IMR-90 (cell line): ENCODE results near the gene UCHL1. TPM values are rescaled to one million over a fixed set of nuclear protein-coding genes. Genes with fewer than 3 reads are reported as not detected.

Source experiments
- ATAC-seq: fragments of 200-7000 bp; cut with Tn5 transposase; 2 replicates; pipeline ENCODE4 v1.9.1; 2020; ENCODE audit warnings: low read depth, mild to moderate bottlenecking, moderate library complexity
- BruUV-seq: library from RNA; stranded (reverse); fragments of 400-500 nt; replicated peaks from 2 replicates; lab custom pipeline; 2021; lab: Mats Ljungman, UMichigan
- CTCF ChIA-PET: fragments of 300-600 bp; formaldehyde crosslinking; extraction: SDS; loops from one replicate; lab custom pipeline; 2021; ENCODE audit warnings: antibody characterized with exemption; lab: Yijun Ruan, JAX
- POLR2A ChIA-PET: fragments of 300-600 bp; sonication (Branson Sonifier 250); formaldehyde crosslinking; loops from one replicate; lab custom pipeline; 2022; ENCODE audit warnings: antibody characterized with exemption; ENCODE audit not compliant: unreplicated experiment; lab: Charles Lee
- DNase-seq: peaks from one replicate; pipeline ENCODE4 v3.0.0; 2013
- H2AFZ ChIP-seq: replicated peaks from 2 replicates; pipeline ENCODE3; 2013; ENCODE audit warnings: low read length, mild to moderate bottlenecking; ENCODE audit not compliant: poor library complexity
- H2AK5ac ChIP-seq: 2 replicates; pipeline ENCODE4 v1.6.1; 2013; ENCODE audit warnings: low read depth, low read length, inconsistent platforms
- H2AK9ac ChIP-seq: replicated peaks from 2 replicates; pipeline ENCODE3; 2013; ENCODE audit warnings: mild to moderate bottlenecking, low read depth, low read length, moderate library complexity; ENCODE audit not compliant: poor library complexity
- H2BK120ac ChIP-seq: 2 replicates; pipeline ENCODE4 v1.6.1; 2013; ENCODE audit warnings: low read depth, low read length, inconsistent platforms
- H2BK15ac ChIP-seq: 3 replicates; pipeline ENCODE4 v1.6.1; 2013; ENCODE audit warnings: low read depth, low read length, inconsistent platforms
- H2BK20ac ChIP-seq: 2 replicates; pipeline ENCODE4 v1.6.1; 2013; ENCODE audit warnings: low read depth, mild to moderate bottlenecking, inconsistent platforms, low read length, moderate library complexity
- H2BK5ac ChIP-seq: 2 replicates; pipeline ENCODE4 v1.6.1; 2013; ENCODE audit warnings: mild to moderate bottlenecking, low read depth, low read length, inconsistent platforms; ENCODE audit not compliant: poor library complexity, severe bottlenecking
- H3K14ac ChIP-seq: replicated peaks from 2 replicates; pipeline ENCODE4 v1.6.1; 2013; ENCODE audit warnings: low read depth, low read length, inconsistent platforms
- H3K18ac ChIP-seq: 2 replicates; pipeline ENCODE4 v1.6.1; 2013; ENCODE audit warnings: low read depth, low read length, control low read depth
- H3K23ac ChIP-seq: 2 replicates; pipeline ENCODE4 v1.6.1; 2013; ENCODE audit warnings: low read depth, low read length, inconsistent platforms
- H3K27ac ChIP-seq: 2 replicates; pipeline ENCODE4 v1.5.1; 2013; ENCODE audit warnings: mild to moderate bottlenecking, control low read depth, low read length; ENCODE audit not compliant: insufficient read depth
- H3K27me3 ChIP-seq: 2 replicates; pipeline ENCODE4 v1.6.1; 2013; ENCODE audit warnings: low read length; ENCODE audit not compliant: control insufficient read depth, insufficient read depth
- H3K36me3 ChIP-seq: 2 replicates; pipeline ENCODE4 v1.6.1; 2013; ENCODE audit warnings: low read length, mixed read lengths; ENCODE audit not compliant: control insufficient read depth, insufficient read depth
- H3K4ac ChIP-seq: 2 replicates; pipeline ENCODE4 v1.6.1; 2013; ENCODE audit warnings: low read depth, low read length, inconsistent platforms
- H3K4me1 ChIP-seq: 2 replicates; pipeline ENCODE4 v1.6.1; 2013; ENCODE audit warnings: low read length, mixed read lengths; ENCODE audit not compliant: control insufficient read depth, insufficient read depth
- H3K4me2 ChIP-seq: 2 replicates; pipeline ENCODE4 v1.6.1; 2013; ENCODE audit warnings: low read depth, mild to moderate bottlenecking, control low read depth, low read length, moderate library complexity
- H3K4me3 ChIP-seq: 2 replicates; pipeline ENCODE4 v1.5.1; 2013; ENCODE audit warnings: low read depth, mild to moderate bottlenecking, control low read depth, low read length, moderate library complexity; ENCODE audit not compliant: insufficient read depth
- H3K56ac ChIP-seq: 2 replicates; pipeline ENCODE4 v1.6.1; 2013; ENCODE audit warnings: low read length, inconsistent platforms; ENCODE audit not compliant: insufficient read depth; ENCODE audit errors: extremely low read depth
- H3K79me1 ChIP-seq, 2 experiments: 2 replicates each; pipeline ENCODE4 v1.6.1; 2013; ENCODE audit warnings: low read length in 2 of 2, inconsistent platforms in 1 of 2, low read depth in 1 of 2
- H3K9ac ChIP-seq: 2 replicates; pipeline ENCODE4 v1.6.1; 2013; ENCODE audit warnings: low read depth, low read length, control low read depth
- H3K9me1 ChIP-seq: 2 replicates; pipeline ENCODE4 v1.6.1; 2013; ENCODE audit warnings: low read length, inconsistent platforms; ENCODE audit not compliant: insufficient read depth
- H3K9me3 ChIP-seq: 2 replicates; pipeline ENCODE4 v1.6.1; 2013; ENCODE audit warnings: low read length; ENCODE audit not compliant: control insufficient read depth, insufficient read depth
- H4K20me1 ChIP-seq: 2 replicates; pipeline ENCODE4 v1.6.1; 2013; ENCODE audit warnings: low read length, inconsistent platforms; ENCODE audit not compliant: insufficient read depth
- H4K5ac ChIP-seq: 2 replicates; pipeline ENCODE4 v1.6.1; 2013; ENCODE audit warnings: mild to moderate bottlenecking, low read depth, low read length, control low read depth
- H4K8ac ChIP-seq, 2 experiments: 2 replicates each; pipeline ENCODE4 v1.6.1; 2013; ENCODE audit warnings: low read depth in 2 of 2, low read length in 2 of 2, control low read depth in 1 of 2, inconsistent platforms in 1 of 2
- H4K91ac ChIP-seq: 2 replicates; pipeline ENCODE4 v1.6.1; 2013; ENCODE audit warnings: low read depth, low read length, inconsistent platforms; ENCODE audit not compliant: insufficient read depth
- CEBPB ChIP-seq: IDR thresholded peaks from 2 replicates; pipeline ENCODE4 v1.6.1; 2012; ENCODE audit warnings: low read depth, low read length, improper control_type of control experiment
- FOS ChIP-seq: fragments of 150-350 bp; IDR thresholded peaks from 2 replicates; pipeline ENCODE4 v1.6.1; 2016; ENCODE audit warnings: low read depth, low read length
- MAFK ChIP-seq: IDR thresholded peaks from 2 replicates; pipeline ENCODE4 v1.6.1; 2012; ENCODE audit warnings: low read depth, low read length, improper control_type of control experiment
- MXI1 ChIP-seq: IDR thresholded peaks from 2 replicates; pipeline ENCODE4 v1.6.1; 2012; ENCODE audit warnings: low read depth, mild to moderate bottlenecking, low read length, moderate library complexity, borderline replicate concordance
- NFE2L2 ChIP-seq: fragments of 150-350 bp; IDR thresholded peaks from 2 replicates; pipeline ENCODE4 v1.6.1; 2016; ENCODE audit warnings: low read depth, mild to moderate bottlenecking, low read length
- RAD21 ChIP-seq: IDR thresholded peaks from 2 replicates; pipeline ENCODE4 v1.6.1; 2012; ENCODE audit warnings: low read length, improper control_type of control experiment
- RCOR1 ChIP-seq: IDR thresholded peaks from 2 replicates; pipeline ENCODE4 v1.6.1; 2012; ENCODE audit warnings: mild to moderate bottlenecking, low read length, improper control_type of control experiment; ENCODE audit not compliant: insufficient replicate concordance
- RFX5 ChIP-seq: IDR thresholded peaks from 2 replicates; pipeline ENCODE4 v1.8.0; 2012; ENCODE audit warnings: low read depth, mild to moderate bottlenecking, low read length, moderate library complexity
- SMC3 ChIP-seq: fragments of 150-350 bp; IDR thresholded peaks from 2 replicates; pipeline ENCODE4 v1.6.1; 2016; ENCODE audit warnings: low read depth, mild to moderate bottlenecking, antibody characterized with exemption, low read length, moderate library complexity
- WGBS, 2 experiments: methylation state at CpG; one replicate each; pipeline versions ENCODE4 v1.1.5 to v1.1.7; 2013; ENCODE audit warnings: missing lambda C conversion rate in 2 of 2; ENCODE audit not compliant: insufficient read length in 1 of 2; ENCODE audit errors: extremely low coverage in 2 of 2; 5-methylcytosine and 5-hydroxymethylcytosine counted together
- dilution Hi-C: fragments of 300-500 bp; cut with HindIII; formaldehyde crosslinking; loops from one replicate; pipeline ENCODE4 v1.14.3; 2018; ENCODE audit warnings: low sequenced_read_pairs; ENCODE audit not compliant: unreplicated experiment
- in situ Hi-C: fragments of 300-500 bp; cut with MboI; formaldehyde crosslinking; loops from 3 replicates; pipeline ENCODE4 v1.14.3; 2019; ENCODE audit warnings: low sequenced_read_pairs, inconsistent platforms, mixed read lengths
- intact Hi-C: fragments of 100-400 bp; cut with micrococcal nuclease; formaldehyde crosslinking; loops from 2 replicates; pipeline ENCODE4 v1.10.0; 2022
- polyA plus RNA-seq, 3 experiments: library from polyadenylated mRNA; depleted of rRNA; stranded (reverse); fragments of >200 nt; gene quantifications; 2 replicates each; pipeline ENCODE4 v1.2.3, GENCODE V29; 2012; ENCODE audit warnings: low replicate concordance in 1 of 3
- total RNA-seq: library from RNA; depleted of rRNA; stranded (reverse); fragments of >200 nt; gene quantifications from 2 replicates; pipeline ENCODE4 v1.2.3, GENCODE V29; 2012
- TF ChIP-seq, protein P1 (sequence below): fragments of 150-350 bp; IDR thresholded peaks from 2 replicates; pipeline ENCODE4 v1.6.1; 2017; ENCODE audit warnings: mild to moderate bottlenecking, antibody characterized with exemption, low read length, low read depth

Gene UCHL1
- total and polyA plus RNA-seq, 2 of the 4 experiments (the other 2 are of a cell fraction), result 972 to 2,118 TPM

DNA sequence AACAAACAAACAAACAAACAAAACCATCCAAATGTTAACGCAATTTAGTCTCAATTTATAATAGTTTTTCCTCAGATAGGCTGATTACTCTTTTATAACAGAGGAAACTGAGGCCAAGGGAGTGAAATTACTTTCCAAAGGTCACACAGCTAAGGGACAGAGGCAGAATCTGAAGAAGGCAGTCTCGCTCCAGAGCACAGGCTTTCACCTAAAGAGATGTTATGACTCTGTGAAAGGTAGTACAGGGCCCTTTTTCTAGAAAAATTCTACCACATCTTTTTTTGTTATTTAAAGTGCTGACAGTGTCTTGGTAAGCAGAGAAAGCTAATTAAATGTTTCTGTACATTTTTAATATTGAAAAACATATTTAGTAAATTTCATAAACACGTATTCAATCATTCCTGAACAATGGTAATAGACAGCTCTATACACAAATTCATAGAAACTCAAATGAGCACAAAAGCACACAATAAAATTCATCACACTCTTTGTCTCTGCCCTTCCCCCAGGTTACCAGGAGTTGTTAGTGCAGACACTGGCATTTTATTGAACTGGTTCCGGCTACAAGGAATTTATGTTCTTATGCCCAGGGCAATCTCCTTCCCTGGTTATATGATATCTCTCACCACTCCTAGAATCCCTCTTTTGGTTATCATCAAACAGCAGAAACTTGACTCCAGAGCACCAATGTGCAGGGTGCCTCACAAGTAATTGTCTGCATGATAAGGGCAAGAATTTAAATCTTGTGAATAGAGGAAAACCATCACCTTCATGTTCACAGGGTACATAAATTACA, 34.7 kb upstream of the UCHL1 start:
- dilution Hi-C loops (no loop called here), intact Hi-C loops (no loop called here), in situ Hi-C loops (no loop called here)
- no TSS peak for BruUV-seq
- no peaks in the 10 kb centered on the region for H3K4me1 ChIP-seq
- peaks cover 2% of the 10 kb centered on the region; the same call in 1 of the 2 replicates for H3K27me3 ChIP-seq
- no peaks in the 10 kb centered on the region; the same call in 1 of the 2 replicates for H3K9me1 ChIP-seq
- H3K4me2 ChIP-seq, result no peak overlapping the region
- no peak overlapping the region for H3K14ac ChIP-seq
- ChIA-PET POLR2A (no interaction called here), CTCF (interaction anchor here (1.1 kb wide), 1 partner anchor 297 kb away, joined by 4 read pairs; no protein-coding TSS in a partner anchor)
- no peak overlapping the region for H3K4me3 ChIP-seq
- no peak overlapping the region for H2AK9ac ChIP-seq
- H3K18ac ChIP-seq, result no peak overlapping the region
- H2AFZ ChIP-seq, result no peak overlapping the region
- H3K79me1 ChIP-seq, result no peaks in the 10 kb centered on the region
- no peak overlapping the region for H2BK20ac ChIP-seq
- DNase-seq, result no peak
- ATAC-seq, result no peak
- no peaks in the 10 kb centered on the region for H3K9me3 ChIP-seq
- H3K9ac ChIP-seq, result no peak overlapping the region
- no CpG with 5 or more reads among the region's 4 CpGs for WGBS, 2 experiments
- H2BK5ac ChIP-seq, result no peak overlapping the region
- H4K5ac ChIP-seq, result no peak overlapping the region
- H3K4ac ChIP-seq, result no peak overlapping the region
- TF ChIP-seq FOS (no peak), RAD21 (no peak), MXI1 (no peak), CEBPB (no peak), SMC3 (no peak), RCOR1 (no peak), RFX5 (no peak), NFE2L2 (no peak), MAFK (no peak)
- TF ChIP-seq, protein P1, sequence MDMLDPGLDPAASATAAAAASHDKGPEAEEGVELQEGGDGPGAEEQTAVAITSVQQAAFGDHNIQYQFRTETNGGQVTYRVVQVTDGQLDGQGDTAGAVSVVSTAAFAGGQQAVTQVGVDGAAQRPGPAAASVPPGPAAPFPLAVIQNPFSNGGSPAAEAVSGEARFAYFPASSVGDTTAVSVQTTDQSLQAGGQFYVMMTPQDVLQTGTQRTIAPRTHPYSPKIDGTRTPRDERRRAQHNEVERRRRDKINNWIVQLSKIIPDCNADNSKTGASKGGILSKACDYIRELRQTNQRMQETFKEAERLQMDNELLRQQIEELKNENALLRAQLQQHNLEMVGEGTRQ, result no peak
- no peak overlapping the region for H3K23ac ChIP-seq
- H4K20me1 ChIP-seq, result no peaks in the 10 kb centered on the region
- H3K36me3 ChIP-seq, result no peaks in the 10 kb centered on the region
- H2AK5ac ChIP-seq, result no peak overlapping the region
- H2BK120ac ChIP-seq, result no peak overlapping the region
- H3K27ac ChIP-seq, result no peak overlapping the region
- H4K91ac ChIP-seq, result no peak overlapping the region
- H3K56ac ChIP-seq, result no peak overlapping the region
- no peak overlapping the region for H2BK15ac ChIP-seq
- no peak overlapping the region for H4K8ac ChIP-seq
